Endothelial cell of umbilical vein (primary cell): Measurements from ENCODE around the gene MAMDC4. TPM values are rescaled to one million over a fixed set of nuclear protein-coding genes. Genes with fewer than 3 reads are reported as not detected.
"Not testable (repeated sequence)": the region's sequence is repeated elsewhere in the genome, so short reads cannot be mapped to it uniquely, and the experiment has no call there.

Source experiments
- Bru-seq: library from RNA; stranded (reverse); fragments of 400-500 nt; gene quantifications from one replicate; lab custom pipeline; 2021; lab: Mats Ljungman, UMichigan
- BruChase-seq, 2 experiments: library from RNA; stranded (reverse); fragments of 400-500 nt; gene quantifications; one replicate each; lab custom pipeline; 2021; lab: Mats Ljungman, UMichigan
- BruUV-seq: library from RNA; stranded (reverse); fragments of 400-500 nt; replicated peaks from 2 replicates; lab custom pipeline; 2021; lab: Mats Ljungman, UMichigan
- CTCF ChIA-PET: fragments of 300-600, 350-600 bp; sonication (Branson Sonifier 250); formaldehyde crosslinking; loops from one replicate; lab custom pipeline; 2021; ENCODE audit warnings: antibody characterized with exemption, inconsistent platforms; lab: Charles Lee
- POLR2A ChIA-PET: fragments of 300-600, 350-600 bp; sonication (Branson Sonifier 250); formaldehyde crosslinking; loops from one replicate; lab custom pipeline; 2021; ENCODE audit warnings: antibody characterized with exemption, inconsistent platforms; lab: Charles Lee
- DNase-seq: peaks from one replicate; pipeline ENCODE4 v3.0.0-alpha.2; 2011; ENCODE audit warnings: low read depth, low spot score
- FAIRE-seq: peaks from 2 replicates; lab custom pipeline; 2011; peaks lifted over from hg19 to GRCh38; lab: Jason Lieb, UNC
- H2AFZ ChIP-seq: 2 replicates; pipeline ENCODE4 v1.6.0; 2012; ENCODE audit warnings: low read depth, low read length, control low read depth, inconsistent platforms
- H3K27ac ChIP-seq: 2 replicates; pipeline ENCODE4 v1.5.1; 2011; ENCODE audit warnings: low read depth, mild to moderate bottlenecking, control low read depth, low read length, moderate library complexity; ENCODE audit not compliant: insufficient read depth
- H3K27me3 ChIP-seq, 2 experiments: 2 replicates each; pipeline versions ENCODE4 v1.6.0 to v1.6.1; 2011; ENCODE audit warnings: low read length in 2 of 2, mixed read lengths in 1 of 2; ENCODE audit not compliant: control insufficient read depth in 2 of 2, insufficient read depth in 2 of 2
- H3K36me3 ChIP-seq, 2 experiments: 2 replicates in 1 of 2; 3 replicates in 1 of 2; pipeline ENCODE4 v1.5.1; 2011; ENCODE audit warnings: low read length in 2 of 2, mild to moderate bottlenecking in 1 of 2, moderate library complexity in 1 of 2; ENCODE audit not compliant: control insufficient read depth in 2 of 2, insufficient read depth in 2 of 2; ENCODE audit errors: extremely low read depth in 1 of 2
- H3K4me1 ChIP-seq: 3 replicates; pipeline ENCODE4 v1.5.1; 2011; ENCODE audit warnings: mild to moderate bottlenecking, low read length; ENCODE audit not compliant: control insufficient read depth, insufficient read depth; ENCODE audit errors: extremely low read depth
- H3K4me2 ChIP-seq: 2 replicates; pipeline ENCODE4 v1.6.1; 2011; ENCODE audit warnings: low read length, control low read depth, mixed read lengths; ENCODE audit not compliant: insufficient read depth
- H3K4me3 ChIP-seq, 3 experiments: fragments of 200-600 bp in 1 of 3; sonication (generic), shearing (Covaris generic) in 1 of 3; replicated peaks in 1 of 3; 2 replicates each; pipeline ENCODE4 v1.5.1; 2011 to 2016; ENCODE audit warnings: control low read depth in 3 of 3, low read length in 3 of 3, mild to moderate bottlenecking in 2 of 3, inconsistent platforms in 1 of 3, low read depth in 1 of 3, moderate library complexity in 1 of 3; ENCODE audit not compliant: insufficient read depth in 1 of 3
- H3K79me2 ChIP-seq: 2 replicates; pipeline ENCODE4 v1.6.0; 2012; ENCODE audit warnings: low read length, inconsistent platforms; ENCODE audit not compliant: control insufficient read depth, insufficient read depth
- H3K9ac ChIP-seq: replicated peaks from 2 replicates; pipeline ENCODE3; 2011; ENCODE audit warnings: low read length, control low read depth; ENCODE audit not compliant: insufficient read depth; ENCODE audit errors: extremely low read depth
- H3K9me1 ChIP-seq: replicated peaks from 3 replicates; pipeline ENCODE4 v1.6.0; 2011; ENCODE audit warnings: mild to moderate bottlenecking, low read length; ENCODE audit not compliant: control insufficient read depth, insufficient read depth; ENCODE audit errors: extremely low read depth
- H3K9me3 ChIP-seq: replicated peaks from 2 replicates; pipeline ENCODE4 v1.5.1; 2012; ENCODE audit warnings: low read length, inconsistent platforms; ENCODE audit not compliant: control insufficient read depth, insufficient read depth
- H4K20me1 ChIP-seq: replicated peaks from 2 replicates; pipeline ENCODE3; 2011; ENCODE audit warnings: mild to moderate bottlenecking, low read length; ENCODE audit not compliant: control insufficient read depth, insufficient read depth; ENCODE audit errors: extremely low read depth
- CTCF ChIP-seq, 2 donors: IDR thresholded peaks; 1 replicate in 1 of 2; 2 replicates in 1 of 2; pipeline ENCODE4 v1.5.1; 2011; ENCODE audit warnings: low read length in 2 of 2, mild to moderate bottlenecking in 2 of 2, moderate library complexity in 2 of 2, control low read depth in 1 of 2, inconsistent platforms in 1 of 2, low read depth in 1 of 2; ENCODE audit not compliant: insufficient read depth in 1 of 2; ENCODE audit errors: extremely low read depth in 1 of 2
- EZH2 ChIP-seq: IDR thresholded peaks from 2 replicates; pipeline ENCODE4 v1.6.1; 2012; ENCODE audit warnings: borderline replicate concordance, low read depth, mild to moderate bottlenecking, moderate library complexity, low read length, inconsistent platforms; ENCODE audit not compliant: severe bottlenecking
- FOS ChIP-seq: IDR thresholded peaks from 2 replicates; pipeline ENCODE4 v1.6.1; 2011; ENCODE audit warnings: mild to moderate bottlenecking, low read length, moderate library complexity, borderline replicate concordance; ENCODE audit not compliant: insufficient read depth
- GATA2 ChIP-seq: IDR thresholded peaks from 2 replicates; pipeline ENCODE4 v1.7.0; 2011; ENCODE audit warnings: low read depth, mild to moderate bottlenecking, moderate library complexity, mixed read lengths, low read length; ENCODE audit not compliant: insufficient read length, insufficient read depth
- JUN ChIP-seq: IDR thresholded peaks from 2 replicates; pipeline ENCODE4 v1.6.1; 2011; ENCODE audit warnings: borderline replicate concordance, low read depth; ENCODE audit not compliant: insufficient read length, insufficient read depth
- MAX ChIP-seq: IDR thresholded peaks from 2 replicates; pipeline ENCODE4 v1.6.1; 2011; ENCODE audit not compliant: insufficient read depth, insufficient read length
- MYC ChIP-seq: IDR thresholded peaks from one replicate; pipeline ENCODE4 v1.6.1; 2011; ENCODE audit warnings: mild to moderate bottlenecking, low read depth, low read length
- POLR2A ChIP-seq: IDR thresholded peaks from 2 replicates; pipeline ENCODE4 v1.6.1; 2012; ENCODE audit warnings: low read depth, mild to moderate bottlenecking, control low read depth, low read length
- POLR2AphosphoS5 ChIP-seq: IDR thresholded peaks from 2 replicates; pipeline ENCODE4 v1.6.1; 2012; ENCODE audit warnings: low read depth, mild to moderate bottlenecking, control low read depth, low read length, moderate library complexity; ENCODE audit not compliant: insufficient read depth
- dilution Hi-C: fragments of 300-500 bp; cut with MboI; formaldehyde crosslinking; loops from one replicate; pipeline ENCODE4 v1.15.0; 2019; ENCODE audit warnings: low sequenced_read_pairs; ENCODE audit not compliant: extremely low pct_ligation_motif_present
- intact Hi-C: fragments of 100-400 bp; cut with micrococcal nuclease; formaldehyde crosslinking; loops from one replicate; pipeline ENCODE4 v1.10.0; 2022
- long read RNA-seq: library from polyadenylated mRNA; stranded (forward); transcript quantifications from one replicate; pipeline ENCODE4 v2.0.0, GENCODE V29; 2021
- polyA minus RNA-seq, 3 experiments: library from RNA; depleted of rRNA, polyadenylated mRNA; stranded (reverse); fragments of >200 nt; gene quantifications; 1 replicate in 1 of 3; 2 replicates in 2 of 3; pipeline ENCODE4 v1.2.3, GENCODE V29; 2011
- polyA plus RNA-seq, 4 experiments: library from polyadenylated mRNA; depleted of rRNA in 3 of 4; stranded (reverse) in 3 of 4; unstranded in 1 of 4; fragments of >200 nt; gene quantifications; 2 replicates each; pipeline versions ENCODE4 v1.2.1 to v1.2.3, GENCODE V29; 2011 to 2012; ENCODE audit warnings: missing spikeins in 1 of 4
- total RNA-seq: library from RNA; stranded (reverse); gene quantifications from 2 replicates; pipeline ENCODE4 v1.2.3, GENCODE V29; 2021

MAMDC4 gene
- 7.2 and 7.7 TPM in 2 replicates for total RNA-seq
- 3.6 and 4.7 TPM in 2 replicates for polyA plus RNA-seq
- 0.37 and 0.85 TPM in 2 replicates for polyA plus RNA-seq (2011; cell fraction: cytosol; rRNA removed)
- 28.9 and 32.4 TPM in 2 replicates for polyA plus RNA-seq (2011; cell fraction: nucleus; rRNA removed)
- polyA plus RNA-seq (2012) = 1.9 and 2.1 TPM in 2 replicates
- 0.70 and 1.4 TPM in 2 replicates for polyA minus RNA-seq
- 0.82 TPM for polyA minus RNA-seq (2011; cell fraction: cytosol; rRNA and poly(A)+ RNA removed)
- 2.6 and 4.9 TPM in 2 replicates for polyA minus RNA-seq (2011; cell fraction: nucleus; rRNA and poly(A)+ RNA removed)
- Bru-seq, nascent RNA = percentile 28 among the genes with signal in this experiment
- BruChase-seq, experiment 1, labeled RNA remaining after a 6-hour chase = percentile 45 among the genes with signal in this experiment
- BruChase-seq, experiment 2, labeled RNA remaining after a 2-hour chase = percentile 38 among the genes with signal in this experiment
- long read RNA-seq, partial matches to known transcripts = 3 of 6 reads
- long read RNA-seq, other reads (novel, unspliced or antisense) = 3 of 6 reads

GRCh38 chr9:136851941-136852663, at the start of gene MAMDC4:
Gene MAMDC4 (plus strand): TSS chr9:136852346. CDS start chr9:136852417, 71 bp downstream.
- Histone ChIP-seq H2AFZ (no peak within 1 kb of the TSS), H3K36me3 (no peaks in the 10 kb centered on the region), H3K4me2 (no peak within 1 kb of the TSS), H3K9me3 (no peaks in the 10 kb centered on the region), H4K20me1 (no peaks in the 10 kb centered on the region), H3K4me1 (peaks cover 10% of the 10 kb centered on the region), H3K4me3 (no peak within 1 kb of the TSS), H3K27me3 (no peaks in the 10 kb centered on the region), H3K9me1 (no peaks in the 10 kb centered on the region), H3K79me2 (no peaks in the 10 kb centered on the region), H3K9ac (no peak within 1 kb of the TSS), H3K27ac (no peak within 1 kb of the TSS)
- intact Hi-C loops (no loop called here), dilution Hi-C loops (no loop called here)
- BruUV-seq = no TSS peak
- POLR2A ChIA-PET = no interaction called here
- no peak for DNase-seq
- CTCF ChIA-PET = no interaction called here
- FAIRE-seq = no peak
- TF ChIP-seq MAX = no peak
- no peak for TF ChIP-seq EZH2
- no peak for TF ChIP-seq POLR2AphosphoS5
- no peak for TF ChIP-seq JUN
- TF ChIP-seq FOS = no peak
- TF ChIP-seq POLR2A = no peak
- TF ChIP-seq GATA2 = no peak
- TF ChIP-seq CTCF (IDR thresholded peaks at IDR 0.05; ENCODE audit: extremely low read depth in 1 of 2, insufficient read depth in 1 of 2, low read depth in 1 of 2, low read length in 2 of 2) = no peak
- no peak for TF ChIP-seq MYC

DNA sequence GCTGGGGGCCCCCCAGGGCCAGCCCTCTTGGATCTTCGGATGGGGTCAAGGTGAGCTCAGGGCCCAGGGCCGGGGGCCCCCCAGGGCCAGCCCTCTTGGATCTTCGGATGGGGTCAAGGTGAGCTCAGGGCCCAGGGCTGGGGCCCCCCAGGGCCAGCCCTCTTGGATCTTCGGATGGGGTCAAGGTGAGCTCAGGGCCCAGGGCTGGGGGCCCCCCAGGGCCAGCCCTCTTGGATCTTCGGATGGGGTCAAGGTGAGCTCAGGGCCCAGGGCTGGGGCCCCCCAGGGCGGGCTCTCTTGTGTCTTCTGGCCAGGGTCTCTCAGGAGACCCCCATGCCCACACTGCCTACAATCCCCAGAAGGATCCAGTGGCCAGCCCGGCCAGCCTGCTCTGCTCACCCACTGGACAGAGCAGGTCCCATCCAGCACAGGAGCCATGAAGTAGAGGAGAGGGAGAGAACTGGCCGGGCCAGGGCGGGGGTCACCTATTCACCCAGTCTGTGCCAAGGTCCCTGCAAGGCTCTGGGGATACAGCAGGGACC, 49.1 kb upstream of the MAMDC4 start:
- H3K4me2 ChIP-seq, H3K4me3 ChIP-seq, H3K36me3 ChIP-seq, H3K9me3 ChIP-seq, DNase-seq, FAIRE-seq, H3K79me2 ChIP-seq, H3K9ac ChIP-seq, H3K4me1 ChIP-seq, H3K9me1 ChIP-seq, H4K20me1 ChIP-seq, H3K27ac ChIP-seq, intact Hi-C loops, BruUV-seq, H2AFZ ChIP-seq: not testable (repeated sequence)
- dilution Hi-C loops = loop anchor here (25.0 kb wide), 1 partner anchor 134 kb away; the partner anchor contains the start of genes C8G and FBXW5
- ChIA-PET CTCF (interaction anchor here (1.0 kb wide), 1 partner anchor 39 kb away, joined by 3 read pairs; the partner anchor contains the start of gene AJM1), POLR2A (interaction anchor here (0.7 kb wide), 1 partner anchor 67 kb away, joined by 3 read pairs; no protein-coding TSS in a partner anchor)
- peaks cover 22 to 23% of the 10 kb centered on the region in 2 experiments for H3K27me3 ChIP-seq
